Hepatocyte (in vitro differentiated cells): ENCODE results near the gene IL17B.

ENCODE experiments used
- CTCF ChIP-seq: fragments of 200-600 bp; sonication (generic); IDR thresholded peaks from 2 replicates; pipeline ENCODE4 v1.5.1; 2016; ENCODE audit warnings: antibody characterized with exemption, mild to moderate bottlenecking; ENCODE audit not compliant: poor library complexity
- EZH2phosphoT487 ChIP-seq: fragments of 200-600 bp; sonication (generic); IDR thresholded peaks from one replicate; pipeline ENCODE4 v1.6.1; 2018; ENCODE audit warnings: antibody characterized with exemption, mild to moderate bottlenecking, low read depth, moderate library complexity; ENCODE audit not compliant: unreplicated experiment, severe bottlenecking

DNA sequence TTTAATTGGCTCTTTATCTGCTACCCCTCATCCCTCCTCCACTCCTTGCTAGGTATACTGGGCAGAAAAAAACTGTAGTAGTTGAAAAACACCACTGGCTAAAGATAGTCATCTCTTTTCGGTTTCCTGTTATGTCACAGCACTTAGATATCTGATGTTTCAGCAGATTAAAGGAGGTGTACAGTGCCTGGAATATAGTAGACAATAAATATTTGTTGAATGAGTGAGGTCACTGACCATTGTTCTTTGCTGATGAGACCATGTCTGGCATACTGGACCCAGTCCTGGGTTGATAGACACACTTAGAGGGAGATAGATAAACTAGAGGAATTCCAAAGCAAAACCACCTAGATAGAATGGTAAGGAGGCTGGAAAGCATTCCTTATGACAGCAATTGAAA is 30.6 kb downstream of the IL17B start:
- TF ChIP-seq CTCF (no peak), EZH2phosphoT487 (no peak)
